Measurements from ENCODE around the gene TDG. TPM values are rescaled to one million over a fixed set of nuclear protein-coding genes. Genes with fewer than 3 reads are reported as not detected.

TDG gene
- total and polyA plus RNA-seq, 4 donors, result 5.0 to 18.7 (median 11.8) TPM

DNA sequence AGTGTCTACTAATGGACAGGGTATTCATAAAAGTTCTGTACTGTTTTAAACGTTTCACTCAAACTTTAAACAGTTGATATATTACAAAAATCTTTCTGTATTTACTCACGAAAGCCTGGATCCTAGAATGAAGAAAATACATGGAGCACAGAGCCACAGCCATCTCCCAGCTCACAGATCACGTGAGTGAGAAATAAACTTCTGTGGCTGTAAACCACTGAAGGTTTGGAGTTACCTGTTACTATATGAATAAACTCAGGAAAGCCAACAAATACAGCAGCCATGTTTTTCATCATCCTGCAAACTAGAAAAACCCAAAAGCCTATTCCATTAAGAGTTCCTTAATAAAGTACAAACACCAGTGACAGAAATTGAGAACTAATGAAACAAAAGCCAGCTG is 867 bp upstream of the TDG start:
- H3K27me3 ChIP-seq (ENCODE audit: control insufficient read depth in 4 of 4, insufficient read depth in 4 of 4, low read length in 3 of 4), result no peaks in the 10 kb centered on the region
- H3K27ac ChIP-seq (ENCODE audit: low read depth in 1 of 2, low read length in 2 of 2), result peak overlapping the region; percentile 73 to 93

DNA sequence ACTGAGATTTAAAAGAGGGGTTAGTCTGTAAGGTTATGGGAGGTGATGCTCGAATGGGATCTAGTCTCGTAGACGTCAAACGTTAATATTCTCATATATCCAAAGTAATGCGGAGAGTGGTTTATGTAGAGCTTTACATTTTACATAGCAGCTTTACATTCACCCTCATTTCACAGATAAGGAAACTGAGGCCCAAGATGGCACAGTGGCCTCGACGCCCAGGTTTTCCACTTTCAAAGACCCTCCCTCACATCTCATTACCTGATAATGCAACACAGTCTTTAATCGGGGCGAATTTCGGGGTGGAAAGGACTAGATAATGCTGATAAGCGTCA is 450 bp upstream of the TDG start:
- Histone ChIP-seq H3K27me3 (ENCODE audit: control insufficient read depth in 4 of 4, insufficient read depth in 4 of 4, low read length in 3 of 4) (no peaks in the 10 kb centered on the region), H3K9ac (ENCODE audit: low read depth in 1 of 2, low read length in 2 of 2) (peak overlapping the region; percentile 97 to 98), H3K9me3 (ENCODE audit: control insufficient read depth in 4 of 4, low read length in 3 of 4) (no peaks in the 10 kb centered on the region), H3K4me3 (ENCODE audit: low read depth in 1 of 3, low read length in 3 of 3) (peak overlapping the region; percentile 79 to 98 (median 81)), H3K27ac (ENCODE audit: low read depth in 1 of 2, low read length in 2 of 2) (peak overlapping the region; percentile 73 to 93), H3K4me1 (ENCODE audit: control insufficient read depth in 4 of 4, insufficient read depth in 4 of 4, low read length in 3 of 4) (peaks cover 6 to 24% (median 17%) of the 10 kb centered on the region in 4 donors), H3K36me3 (ENCODE audit: control insufficient read depth in 4 of 4, insufficient read depth in 3 of 4, low read depth in 1 of 4, low read length in 3 of 4) (no peaks in the 10 kb centered on the region)
- no peak for TF ChIP-seq REST (IDR thresholded peaks at IDR 0.05)
- no peak for TF ChIP-seq ATF3 (IDR thresholded peaks at IDR 0.05)
- TF ChIP-seq, protein P1, sequence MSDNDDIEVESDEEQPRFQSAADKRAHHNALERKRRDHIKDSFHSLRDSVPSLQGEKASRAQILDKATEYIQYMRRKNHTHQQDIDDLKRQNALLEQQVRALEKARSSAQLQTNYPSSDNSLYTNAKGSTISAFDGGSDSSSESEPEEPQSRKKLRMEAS (IDR thresholded peaks at IDR 0.05), result no peak
- TF ChIP-seq CTCF (IDR thresholded peaks at IDR 0.05; ENCODE audit: low read depth, low read length, missing input control), result no peak
- no peak for TF ChIP-seq SP1 (IDR thresholded peaks at IDR 0.05)
- TF ChIP-seq ZBTB33 (IDR thresholded peaks at IDR 0.05), result no peak
- peak in 1 of 2 donors; percentile 24 for TF ChIP-seq JUND (IDR thresholded peaks at IDR 0.05)
- TF ChIP-seq EGR1 (IDR thresholded peaks at IDR 0.05; ENCODE audit: low read depth in 2 of 2), result no peak
- no peak for TF ChIP-seq FOXA1 (IDR thresholded peaks at IDR 0.05)
- DNase-seq (ENCODE audit: low spot score), result no peak
- under 1% methylated on average over 11 of the region's 11 CpGs for WGBS

More for the DNA sequence above, 867 bp upstream of the TDG start:
- Histone ChIP-seq H3K9me3 (ENCODE audit: control insufficient read depth in 4 of 4, low read length in 3 of 4) (no peaks in the 10 kb centered on the region), H3K4me1 (ENCODE audit: control insufficient read depth in 4 of 4, insufficient read depth in 4 of 4, low read length in 3 of 4) (peaks cover 6 to 24% (median 17%) of the 10 kb centered on the region in 4 donors), H3K9ac (ENCODE audit: low read depth in 1 of 2, low read length in 2 of 2) (peak overlapping the region; percentile 97 to 98), H3K4me3 (ENCODE audit: low read depth in 1 of 3, low read length in 3 of 3) (peak overlapping the region; percentile 79 to 98 (median 81)), H3K36me3 (ENCODE audit: control insufficient read depth in 4 of 4, insufficient read depth in 3 of 4, low read depth in 1 of 4, low read length in 3 of 4) (no peaks in the 10 kb centered on the region)
- no peak for TF ChIP-seq HNF4G (IDR thresholded peaks at IDR 0.05)
- TF ChIP-seq JUND (IDR thresholded peaks at IDR 0.05), result no peak
- TF ChIP-seq YY1 (IDR thresholded peaks at IDR 0.05), result no peak
- TF ChIP-seq, protein P1 (IDR thresholded peaks at IDR 0.05), result no peak
- TF ChIP-seq TAF1 (conservative IDR thresholded peaks at IDR 0.05), result no peak
- TF ChIP-seq GABPA (IDR thresholded peaks at IDR 0.05 in 1 of 2, conservative IDR thresholded peaks at IDR 0.05 in 1 of 2), result no peak
- TF ChIP-seq SP1 (IDR thresholded peaks at IDR 0.05), result no peak
- TF ChIP-seq CTCF (IDR thresholded peaks at IDR 0.05; ENCODE audit: low read depth, low read length, missing input control), result no peak
- TF ChIP-seq RXRA (IDR thresholded peaks at IDR 0.05), result no peak
- no peak for TF ChIP-seq EGR1 (IDR thresholded peaks at IDR 0.05; ENCODE audit: low read depth in 2 of 2)
- TF ChIP-seq NR2F2 (IDR thresholded peaks at IDR 0.05), result no peak
- 26% methylated on average over 3 of the region's 3 CpGs for WGBS
- no peak for DNase-seq (ENCODE audit: low spot score)

All from liver (tissue), 9 donors.